Measurements from ENCODE around the gene SLC7A9.

DNA sequence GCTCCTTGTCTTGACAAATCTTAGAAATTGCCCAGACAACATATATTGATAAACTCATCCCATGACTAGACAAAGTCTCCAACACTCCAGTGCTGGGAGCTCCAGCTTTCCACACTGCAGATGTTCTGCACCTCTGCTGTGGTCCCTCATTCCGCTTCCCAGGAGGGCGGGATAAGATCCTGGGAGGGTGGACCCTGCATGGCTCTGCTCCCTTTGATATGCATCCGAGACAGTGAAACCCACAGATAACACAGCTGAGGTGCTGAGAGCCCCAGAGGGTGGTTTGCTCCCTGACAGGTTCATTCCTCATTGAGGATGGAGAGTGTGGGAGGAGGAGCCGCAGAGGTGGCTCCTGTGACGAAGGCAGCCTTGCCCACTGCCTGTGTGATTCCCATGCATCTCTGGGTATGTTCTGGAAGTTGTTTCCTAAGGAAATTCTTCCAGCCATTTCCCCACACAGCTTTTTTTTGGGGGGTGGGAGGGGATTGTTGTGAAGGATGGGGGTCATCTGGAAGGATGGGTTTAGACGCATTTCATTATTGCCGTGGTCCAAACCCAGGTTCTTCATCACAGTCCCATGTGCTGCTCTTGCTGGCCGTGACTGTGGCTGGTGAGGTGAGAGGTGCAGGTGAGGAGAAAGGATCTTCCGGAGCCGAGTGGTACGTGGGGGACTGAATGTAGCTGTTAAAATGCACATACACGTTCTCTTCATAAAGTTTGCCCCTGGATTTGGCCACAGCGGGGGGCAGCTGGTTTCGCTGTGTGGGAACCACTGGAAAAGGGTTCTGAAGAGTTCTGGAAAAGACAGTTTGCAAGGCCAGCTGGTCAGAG lies 46.4 kb downstream of the SLC7A9 start:
- no peak for TF ChIP-seq CTCF (IDR thresholded peaks at IDR 0.05)
- TF ChIP-seq POLR2A (IDR thresholded peaks at IDR 0.05; ENCODE audit: low read depth), result no peak

All from esophagus muscularis mucosa (tissue), 3 donors.